GM12878 (cell line): ENCODE results near the gene CDKL4. TPM values are rescaled to one million over a fixed set of nuclear protein-coding genes. Genes with fewer than 3 reads are reported as not detected.

Experiments used
- EP300 ChIP-seq, 2 experiments: fragments of 150-350 bp in 1 of 2; IDR thresholded peaks; 2 replicates each; pipeline ENCODE4 v1.6.1; 2011 to 2012; ENCODE audit warnings: low read depth in 2 of 2, low read length in 2 of 2, borderline replicate concordance in 1 of 2, improper control_type of control experiment in 1 of 2, inconsistent platforms in 1 of 2; ENCODE audit not compliant: control insufficient read depth in 1 of 2
- IKZF2 ChIP-seq, 2 experiments: fragments of 450-650 bp; IDR thresholded peaks; 2 replicates each; pipeline ENCODE4 v1.6.1; 2017; ENCODE audit warnings: mild to moderate bottlenecking in 2 of 2, moderate library complexity in 2 of 2
- JUNB ChIP-seq: IDR thresholded peaks from 2 replicates; pipeline ENCODE4 v1.6.1; 2016; ENCODE audit warnings: antibody characterized with exemption, mild to moderate bottlenecking
- NFIC ChIP-seq: IDR thresholded peaks from 2 replicates; pipeline ENCODE4 v1.6.1; 2012; ENCODE audit warnings: low read depth, mild to moderate bottlenecking, inconsistent platforms, low read length, moderate library complexity
- PAX5 ChIP-seq: IDR thresholded peaks from 2 replicates; pipeline ENCODE4 v1.6.1; 2011; ENCODE audit warnings: low read depth, low read length, borderline replicate concordance
- TCF7 ChIP-seq: IDR thresholded peaks from 2 replicates; pipeline ENCODE4 v1.6.1; 2014; ENCODE audit warnings: antibody characterized with exemption, borderline replicate concordance
- ZNF217 ChIP-seq: fragments of 450-650 bp; IDR thresholded peaks from 2 replicates; pipeline ENCODE4 v1.6.1; 2017; ENCODE audit warnings: antibody characterized with exemption, mild to moderate bottlenecking
- ZNF24 ChIP-seq: fragments of 450-650 bp; IDR thresholded peaks from 2 replicates; pipeline ENCODE4 v1.6.1; 2017; ENCODE audit warnings: antibody characterized with exemption, mild to moderate bottlenecking
- ZSCAN29 ChIP-seq: fragments of 450-650 bp; IDR thresholded peaks from 2 replicates; pipeline ENCODE4 v1.6.1; 2017; ENCODE audit warnings: mild to moderate bottlenecking, moderate library complexity
- polyA plus RNA-seq, 11 experiments: library from polyadenylated mRNA; depleted of rRNA in 4 of 11; unstranded in 6 of 11; stranded (reverse) in 5 of 11; fragments of >200 nt; fragmentation: Nextera tagmentation in 4 of 11; fragmentation: Illumina TruSeq in 1 of 11; extraction: Ambion mirVana in 4 of 11; extraction: Trizol in 1 of 11; gene quantifications; 1 replicate in 1 of 11; 2 replicates in 10 of 11; pipeline versions ENCODE4 v1.2.1 to v1.2.3, GENCODE V29; 2011 to 2016; ENCODE audit warnings: inconsistent platforms in 2 of 11, missing spikeins in 2 of 11, low read depth in 1 of 11
- total RNA-seq, 4 experiments: library from RNA; depleted of rRNA in 3 of 4; stranded (reverse); fragments of >200 nt in 3 of 4; fragmentation: Illumina TruSeq in 1 of 4; extraction: Trizol in 1 of 4; gene quantifications; 2 replicates each; pipeline versions ENCODE4 v1.2.1 to v1.2.3, GENCODE V29; 2013 to 2021
- TF ChIP-seq, protein P1 (sequence below): fragments of 450-650 bp; conservative IDR thresholded peaks from 2 replicates; pipeline ENCODE4 v1.6.1; 2017; ENCODE audit warnings: mild to moderate bottlenecking, moderate library complexity
- TF ChIP-seq, protein P2 (sequence below): IDR thresholded peaks from 2 replicates; pipeline ENCODE4 v1.6.1; 2012; ENCODE audit warnings: low read length, inconsistent platforms
- TF ChIP-seq, protein P3 (sequence below): fragments of 450-650 bp; IDR thresholded peaks from 2 replicates; pipeline ENCODE4 v1.6.1; 2017; ENCODE audit warnings: mild to moderate bottlenecking, low read depth, inconsistent platforms; ENCODE audit not compliant: poor library complexity, severe bottlenecking
- TF ChIP-seq, protein P4 (sequence below): fragments of 450-650 bp; IDR thresholded peaks from 2 replicates; pipeline ENCODE4 v1.6.1; 2016; ENCODE audit warnings: mild to moderate bottlenecking

CDKL4 gene
- total and polyA plus RNA-seq, 10 of the 15 experiments (the other 5 are each of a cell fraction or from before 2014, with no cell fraction given), result not detected

DNA sequence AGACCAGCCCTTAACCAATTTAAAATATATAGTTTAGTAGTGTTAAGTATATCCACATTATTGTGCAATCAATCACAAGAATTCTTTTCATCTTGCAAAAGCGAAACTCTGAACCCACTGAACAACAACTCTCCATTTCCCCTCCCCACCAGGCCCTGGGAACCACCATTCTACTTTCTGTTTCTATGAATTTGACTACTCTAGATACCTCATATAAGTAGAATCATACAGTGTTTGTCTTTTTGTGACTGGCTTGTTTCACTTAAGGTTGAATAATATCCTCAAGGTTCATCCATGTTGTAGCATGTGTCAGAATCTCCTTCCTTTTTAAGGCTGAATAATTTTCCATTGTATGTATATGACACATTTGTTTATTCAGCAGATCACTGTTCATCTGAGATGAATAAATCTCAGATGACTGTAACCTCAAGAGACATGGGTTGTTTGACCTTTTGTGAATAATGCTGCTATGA, 114.8 kb downstream of the CDKL4 start (continued):
- TF ChIP-seq, protein P1, sequence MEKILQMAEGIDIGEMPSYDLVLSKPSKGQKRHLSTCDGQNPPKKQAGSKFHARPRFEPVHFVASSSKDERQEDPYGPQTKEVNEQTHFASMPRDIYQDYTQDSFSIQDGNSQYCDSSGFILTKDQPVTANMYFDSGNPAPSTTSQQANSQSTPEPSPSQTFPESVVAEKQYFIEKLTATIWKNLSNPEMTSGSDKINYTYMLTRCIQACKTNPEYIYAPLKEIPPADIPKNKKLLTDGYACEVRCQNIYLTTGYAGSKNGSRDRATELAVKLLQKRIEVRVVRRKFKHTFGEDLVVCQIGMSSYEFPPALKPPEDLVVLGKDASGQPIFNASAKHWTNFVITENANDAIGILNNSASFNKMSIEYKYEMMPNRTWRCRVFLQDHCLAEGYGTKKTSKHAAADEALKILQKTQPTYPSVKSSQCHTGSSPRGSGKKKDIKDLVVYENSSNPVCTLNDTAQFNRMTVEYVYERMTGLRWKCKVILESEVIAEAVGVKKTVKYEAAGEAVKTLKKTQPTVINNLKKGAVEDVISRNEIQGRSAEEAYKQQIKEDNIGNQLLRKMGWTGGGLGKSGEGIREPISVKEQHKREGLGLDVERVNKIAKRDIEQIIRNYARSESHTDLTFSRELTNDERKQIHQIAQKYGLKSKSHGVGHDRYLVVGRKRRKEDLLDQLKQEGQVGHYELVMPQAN, result no peak
- TF ChIP-seq ZSCAN29 (no peak), ZNF24 (0 out of 2 replicates have a peak, but pooled peaks have one; percentile 43), EP300 (IDR thresholded peaks at IDR 0.05; ENCODE audit: borderline replicate concordance in 1 of 2, control insufficient read depth in 1 of 2, low read depth in 2 of 2, low read length in 2 of 2) (peak in 1 of 2 experiments; percentile 18; a peak in 1 of 4 replicates), IKZF2 (IDR thresholded peaks at IDR 0.05) (peak; percentile 56 to 63; a peak in 3 of 4 replicates), TCF7 (peak; percentile 57; the same call in 1 of the 2 replicates), NFIC (peak; percentile 38), PAX5 (0 out of 2 replicates have a peak, but pooled peaks have one; percentile 46), JUNB (peak; percentile 65), ZNF217 (peak; percentile 34; the same call in 1 of the 2 replicates)
- TF ChIP-seq, protein P2, sequence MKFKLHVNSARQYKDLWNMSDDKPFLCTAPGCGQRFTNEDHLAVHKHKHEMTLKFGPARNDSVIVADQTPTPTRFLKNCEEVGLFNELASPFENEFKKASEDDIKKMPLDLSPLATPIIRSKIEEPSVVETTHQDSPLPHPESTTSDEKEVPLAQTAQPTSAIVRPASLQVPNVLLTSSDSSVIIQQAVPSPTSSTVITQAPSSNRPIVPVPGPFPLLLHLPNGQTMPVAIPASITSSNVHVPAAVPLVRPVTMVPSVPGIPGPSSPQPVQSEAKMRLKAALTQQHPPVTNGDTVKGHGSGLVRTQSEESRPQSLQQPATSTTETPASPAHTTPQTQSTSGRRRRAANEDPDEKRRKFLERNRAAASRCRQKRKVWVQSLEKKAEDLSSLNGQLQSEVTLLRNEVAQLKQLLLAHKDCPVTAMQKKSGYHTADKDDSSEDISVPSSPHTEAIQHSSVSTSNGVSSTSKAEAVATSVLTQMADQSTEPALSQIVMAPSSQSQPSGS, result peak; percentile 57
- TF ChIP-seq, protein P3, sequence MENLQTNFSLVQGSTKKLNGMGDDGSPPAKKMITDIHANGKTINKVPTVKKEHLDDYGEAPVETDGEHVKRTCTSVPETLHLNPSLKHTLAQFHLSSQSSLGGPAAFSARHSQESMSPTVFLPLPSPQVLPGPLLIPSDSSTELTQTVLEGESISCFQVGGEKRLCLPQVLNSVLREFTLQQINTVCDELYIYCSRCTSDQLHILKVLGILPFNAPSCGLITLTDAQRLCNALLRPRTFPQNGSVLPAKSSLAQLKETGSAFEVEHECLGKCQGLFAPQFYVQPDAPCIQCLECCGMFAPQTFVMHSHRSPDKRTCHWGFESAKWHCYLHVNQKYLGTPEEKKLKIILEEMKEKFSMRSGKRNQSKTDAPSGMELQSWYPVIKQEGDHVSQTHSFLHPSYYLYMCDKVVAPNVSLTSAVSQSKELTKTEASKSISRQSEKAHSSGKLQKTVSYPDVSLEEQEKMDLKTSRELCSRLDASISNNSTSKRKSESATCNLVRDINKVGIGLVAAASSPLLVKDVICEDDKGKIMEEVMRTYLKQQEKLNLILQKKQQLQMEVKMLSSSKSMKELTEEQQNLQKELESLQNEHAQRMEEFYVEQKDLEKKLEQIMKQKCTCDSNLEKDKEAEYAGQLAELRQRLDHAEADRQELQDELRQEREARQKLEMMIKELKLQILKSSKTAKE, result peak; percentile 70
- TF ChIP-seq, protein P4, sequence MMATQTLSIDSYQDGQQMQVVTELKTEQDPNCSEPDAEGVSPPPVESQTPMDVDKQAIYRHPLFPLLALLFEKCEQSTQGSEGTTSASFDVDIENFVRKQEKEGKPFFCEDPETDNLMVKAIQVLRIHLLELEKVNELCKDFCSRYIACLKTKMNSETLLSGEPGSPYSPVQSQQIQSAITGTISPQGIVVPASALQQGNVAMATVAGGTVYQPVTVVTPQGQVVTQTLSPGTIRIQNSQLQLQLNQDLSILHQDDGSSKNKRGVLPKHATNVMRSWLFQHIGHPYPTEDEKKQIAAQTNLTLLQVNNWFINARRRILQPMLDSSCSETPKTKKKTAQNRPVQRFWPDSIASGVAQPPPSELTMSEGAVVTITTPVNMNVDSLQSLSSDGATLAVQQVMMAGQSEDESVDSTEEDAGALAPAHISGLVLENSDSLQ, result peak; percentile 87
